OCI-LY1 (cell line): ENCODE measurements around the gene PIGQ.

Experiments used
- CTCF ChIP-seq: fragments of 200-600 bp; sonication (generic), shearing (Covaris generic); IDR thresholded peaks from 2 replicates; pipeline ENCODE4 v1.5.1; 2017; ENCODE audit warnings: mild to moderate bottlenecking, antibody characterized with exemption, low read length, moderate library complexity, mixed read lengths
- EZH2 ChIP-seq: fragments of 200-600 bp; sonication (generic), shearing (Covaris generic); IDR thresholded peaks from 2 replicates; pipeline ENCODE4 v1.8.0; 2017; ENCODE audit warnings: borderline replicate concordance, mixed run types, mild to moderate bottlenecking, antibody characterized with exemption, low read length, moderate library complexity, mixed read lengths

- TF ChIP-seq CTCF: no peak
- TF ChIP-seq EZH2: no peak
Observed at GRCh38 chr16:520847-521246, 48.9 kb upstream of the PIGQ start.
